ENCODE results near the gene RPS6KA4.
A peak's percentile ranks its signal among the peaks of the same experiment; 100 is the strongest.
"Not testable (repeated sequence)": the region's sequence is repeated elsewhere in the genome, so short reads cannot be mapped to it uniquely, and the experiment has no call there.

Gene RPS6KA4

DNA sequence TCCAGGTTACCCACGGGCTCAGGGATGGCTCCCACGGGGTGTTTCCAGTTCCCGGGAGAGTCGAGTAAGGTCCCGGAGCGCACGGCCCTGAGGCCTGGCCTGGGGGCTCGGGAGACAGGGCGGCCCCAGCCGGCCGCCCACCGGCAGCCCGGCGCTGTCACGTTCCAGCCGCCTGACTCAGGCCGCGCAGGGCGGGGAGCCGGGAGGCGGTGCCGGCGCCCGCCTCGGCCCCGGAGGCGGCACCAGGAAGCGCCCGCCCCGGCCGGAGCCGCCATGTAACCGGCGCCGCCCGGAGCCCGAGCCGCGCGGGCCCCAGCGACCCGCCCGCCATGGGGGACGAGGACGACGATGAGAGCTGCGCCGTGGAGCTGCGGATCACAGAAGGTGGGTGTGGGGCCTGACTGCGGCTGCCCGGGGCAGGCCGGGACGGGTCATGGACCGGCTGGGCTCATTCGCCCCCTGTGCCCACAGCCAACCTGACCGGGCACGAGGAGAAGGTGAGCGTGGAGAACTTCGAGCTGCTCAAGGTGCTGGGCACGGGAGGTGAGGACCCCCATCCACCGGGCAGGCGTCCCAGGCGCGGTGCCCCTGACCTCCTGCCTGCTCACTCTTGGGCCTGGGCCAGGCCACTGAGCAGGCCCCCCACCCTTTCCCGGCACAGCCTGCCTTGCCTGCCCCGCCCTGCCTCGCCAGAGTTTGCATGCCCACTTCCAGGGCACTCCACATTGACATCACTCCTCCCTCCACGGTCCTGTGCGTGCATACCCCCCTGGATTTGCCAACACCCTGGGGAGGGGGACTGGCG, at the start of gene RPS6KA4:
Gene RPS6KA4, plus strand, starts transcription at position 256 of the 805 bp plus-strand sequence. Its CDS starts 74 bp downstream, at position 330.
- no peak for DNase-seq

GRCh38 chr11:64312947-64313346, 46.0 kb upstream of the RPS6KA4 start:
- no peak for DNase-seq

- DNase-seq = no peak
These were observed 45.3 kb upstream of the RPS6KA4 start for GRCh38 chr11:64313491-64314145.

GRCh38 chr11:64314146-64314804, 44.7 kb upstream of the RPS6KA4 start:
- no peak for DNase-seq

- no peak for DNase-seq
These were observed 44.0 kb upstream of the RPS6KA4 start for GRCh38 chr11:64314805-64315561.

DNA sequence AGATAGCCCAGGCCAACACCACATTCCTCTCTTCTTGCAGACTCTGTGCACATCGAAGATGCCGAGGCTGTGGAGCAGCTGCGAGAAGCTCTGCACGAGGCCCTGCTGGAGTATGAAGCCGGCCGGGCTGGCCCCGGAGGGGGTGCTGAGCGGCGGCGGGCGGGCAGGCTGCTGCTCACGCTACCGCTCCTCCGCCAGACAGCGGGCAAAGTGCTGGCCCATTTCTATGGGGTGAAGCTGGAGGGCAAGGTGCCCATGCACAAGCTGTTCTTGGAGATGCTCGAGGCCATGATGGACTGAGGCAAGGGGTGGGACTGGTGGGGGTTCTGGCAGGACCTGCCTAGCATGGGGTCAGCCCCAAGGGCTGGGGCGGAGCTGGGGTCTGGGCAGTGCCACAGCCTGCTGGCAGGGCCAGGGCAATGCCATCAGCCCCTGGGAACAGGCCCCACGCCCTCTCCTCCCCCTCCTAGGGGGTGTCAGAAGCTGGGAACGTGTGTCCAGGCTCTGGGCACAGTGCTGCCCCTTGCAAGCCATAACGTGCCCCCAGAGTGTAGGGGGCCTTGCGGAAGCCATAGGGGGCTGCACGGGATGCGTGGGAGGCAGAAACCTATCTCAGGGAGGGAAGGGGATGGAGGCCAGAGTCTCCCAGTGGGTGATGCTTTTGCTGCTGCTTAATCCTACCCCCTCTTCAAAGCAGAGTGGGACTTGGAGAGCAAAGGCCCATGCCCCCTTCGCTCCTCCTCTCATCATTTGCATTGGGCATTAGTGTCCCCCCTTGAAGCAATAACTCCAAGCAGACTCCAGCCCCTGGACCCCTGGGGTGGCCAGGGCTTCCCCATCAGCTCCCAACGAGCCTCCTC, 43.1 kb upstream of the RPS6KA4 start:
- DNase-seq = not testable (repeated sequence)

GRCh38 chr11:64316672-64317324, 42.2 kb upstream of the RPS6KA4 start:
- DNase-seq = no peak

DNA sequence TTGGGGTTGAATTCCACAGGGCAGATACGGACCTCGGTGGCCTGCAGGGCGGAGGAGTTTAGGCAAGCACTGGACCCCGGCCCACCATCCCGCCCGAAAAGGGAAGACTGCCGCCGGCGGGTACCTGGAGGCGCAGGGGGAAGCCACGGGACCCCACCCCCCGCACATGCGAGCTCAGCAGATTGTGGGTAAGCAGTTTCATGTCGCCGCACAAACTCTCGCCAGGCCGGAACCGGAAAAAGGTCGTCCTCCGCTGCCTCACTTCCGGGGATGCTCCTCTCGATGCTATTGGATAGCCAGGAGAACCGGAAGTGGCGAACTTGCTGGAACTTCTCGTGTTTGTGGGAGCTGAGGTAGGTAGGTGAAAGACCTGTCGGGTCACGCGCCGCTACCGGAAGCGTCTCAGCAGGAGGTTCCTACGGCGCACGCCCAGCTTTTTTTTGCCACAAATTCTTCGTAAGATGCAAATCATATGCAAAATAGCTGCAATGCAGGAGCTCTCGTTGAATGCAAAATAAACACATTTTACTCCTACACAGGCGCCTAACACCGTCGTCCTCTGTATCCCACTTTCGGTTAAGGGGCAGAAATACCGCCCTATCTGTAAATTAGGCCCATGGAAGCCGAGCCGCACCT, 41.5 kb upstream of the RPS6KA4 start, which contains the start of gene TRMT112:
Gene TRMT112, minus strand, starts transcription at position 235 of the 636 bp plus-strand sequence. Its CDS starts 33 bp downstream, at position 202.
- DNase-seq = peak; percentile 97

DNA sequence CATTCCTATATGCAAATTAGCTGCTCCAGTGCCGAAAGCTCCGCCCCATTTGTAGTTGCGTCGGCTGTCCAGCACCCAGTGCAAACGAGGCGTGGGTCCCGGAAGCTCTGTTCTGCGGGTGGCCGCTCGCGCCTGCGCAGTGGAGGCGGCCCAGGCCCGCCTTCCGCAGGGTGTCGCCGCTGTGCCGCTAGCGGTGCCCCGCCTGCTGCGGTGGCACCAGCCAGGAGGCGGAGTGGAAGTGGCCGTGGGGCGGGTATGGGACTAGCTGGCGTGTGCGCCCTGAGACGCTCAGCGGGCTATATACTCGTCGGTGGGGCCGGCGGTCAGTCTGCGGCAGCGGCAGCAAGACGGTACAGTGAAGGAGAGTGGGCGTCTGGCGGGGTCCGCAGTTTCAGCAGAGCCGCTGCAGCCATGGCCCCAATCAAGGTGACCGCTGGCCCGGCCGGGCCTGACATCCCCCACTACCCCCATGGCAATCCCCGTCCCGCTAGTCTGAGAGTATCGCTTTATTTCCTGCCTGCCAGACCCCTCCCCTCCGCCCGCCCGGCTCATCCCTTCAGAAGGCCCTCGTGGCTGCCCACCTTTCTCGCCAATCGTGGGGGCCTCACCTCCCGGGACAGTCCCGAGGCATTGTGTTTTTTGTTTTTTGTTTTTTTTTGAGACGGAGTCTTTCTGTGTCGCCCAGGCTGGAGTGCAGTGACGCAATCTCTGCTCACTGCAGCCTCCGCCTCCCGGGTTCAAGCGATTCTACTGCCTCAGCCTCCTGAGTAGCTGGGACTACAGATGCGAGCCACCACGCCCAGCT, 40.8 kb upstream of the RPS6KA4 start, which contains the start of gene PRDX5:
Gene PRDX5, plus strand, starts transcription at position 161 of the 805 bp plus-strand sequence. Its CDS starts 95 bp downstream, at position 256.
- DNase-seq = peak; percentile 96

GRCh38 chr11:64318766-64319761, 39.9 kb upstream of the RPS6KA4 start:
- DNase-seq = no peak

DNA sequence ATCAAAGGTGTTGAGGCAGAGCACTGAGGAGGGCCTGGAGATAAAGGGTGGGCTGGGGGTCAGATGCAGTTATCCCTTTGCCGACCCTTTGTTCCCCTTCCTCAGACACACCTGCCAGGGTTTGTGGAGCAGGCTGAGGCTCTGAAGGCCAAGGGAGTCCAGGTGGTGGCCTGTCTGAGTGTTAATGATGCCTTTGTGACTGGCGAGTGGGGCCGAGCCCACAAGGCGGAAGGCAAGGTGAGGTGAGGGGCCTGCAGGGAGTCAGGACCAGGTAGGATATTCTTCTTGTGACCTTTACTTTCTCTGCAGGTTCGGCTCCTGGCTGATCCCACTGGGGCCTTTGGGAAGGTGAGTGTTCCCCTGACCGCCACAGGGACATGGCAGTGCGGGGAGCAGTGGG, 38.4 kb upstream of the RPS6KA4 start:
- no peak for DNase-seq

DNA sequence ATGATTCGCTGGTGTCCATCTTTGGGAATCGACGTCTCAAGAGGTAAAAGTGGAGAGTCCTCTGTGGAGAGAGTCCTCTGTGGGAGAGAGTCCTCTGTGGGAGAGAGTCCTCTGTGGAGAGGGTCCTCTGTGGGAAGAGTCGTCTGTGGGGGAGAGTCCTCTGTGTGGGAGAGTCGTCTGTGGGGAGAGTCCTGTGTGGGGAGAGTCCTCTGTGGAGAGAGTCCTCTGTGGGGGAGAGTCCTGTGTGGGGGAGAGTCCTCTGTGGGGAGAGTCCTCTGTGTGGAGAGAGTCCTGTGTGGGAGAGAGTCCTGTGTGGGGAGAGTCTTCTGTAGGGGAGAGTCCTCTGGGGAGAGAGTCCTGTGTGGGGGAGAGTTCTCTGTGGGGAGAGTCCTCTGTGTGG, 37.9 kb upstream of the RPS6KA4 start:
- DNase-seq = no peak

GRCh38 chr11:64321533-64321932, 37.4 kb upstream of the RPS6KA4 start:
- DNase-seq = no peak

DNA sequence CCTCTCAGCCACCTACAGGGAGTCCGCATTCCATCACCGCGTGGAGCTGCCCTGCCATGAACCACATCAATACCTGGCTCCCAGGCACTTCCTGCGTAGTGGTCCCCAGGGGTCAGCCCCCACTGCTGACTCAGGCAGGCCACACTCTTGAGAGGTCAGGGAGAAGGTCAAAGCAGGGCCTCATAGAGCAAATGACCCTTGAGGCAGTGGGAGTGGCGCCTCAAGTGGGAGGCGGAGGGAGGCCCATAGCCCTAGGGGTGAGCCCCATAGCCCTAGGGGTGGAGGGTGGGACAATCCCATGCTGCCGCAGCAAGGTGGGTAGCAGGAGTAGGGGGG, 36.1 kb upstream of the RPS6KA4 start:
- DNase-seq = no peak

DNA sequence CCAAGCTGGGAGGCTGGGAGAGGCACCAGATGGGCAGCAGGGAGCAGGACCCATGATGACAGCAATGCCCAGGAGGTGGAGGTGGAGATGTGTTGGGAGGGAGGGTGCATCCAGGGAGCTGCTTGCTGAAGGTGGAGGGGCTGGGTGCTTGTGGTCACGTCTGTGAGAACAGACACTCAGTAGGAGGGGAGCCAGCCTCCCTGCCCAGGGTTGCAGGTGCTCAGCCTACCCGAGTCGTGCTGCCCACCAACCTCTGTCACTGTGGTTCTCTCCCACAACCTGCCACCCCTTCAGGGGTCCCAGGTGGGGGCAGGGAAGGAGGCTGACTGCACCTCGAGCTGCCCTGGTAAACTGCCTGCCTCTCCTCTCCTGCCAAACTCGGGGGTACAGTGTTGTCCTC, 35.6 kb upstream of the RPS6KA4 start:
- no peak for DNase-seq

DNA sequence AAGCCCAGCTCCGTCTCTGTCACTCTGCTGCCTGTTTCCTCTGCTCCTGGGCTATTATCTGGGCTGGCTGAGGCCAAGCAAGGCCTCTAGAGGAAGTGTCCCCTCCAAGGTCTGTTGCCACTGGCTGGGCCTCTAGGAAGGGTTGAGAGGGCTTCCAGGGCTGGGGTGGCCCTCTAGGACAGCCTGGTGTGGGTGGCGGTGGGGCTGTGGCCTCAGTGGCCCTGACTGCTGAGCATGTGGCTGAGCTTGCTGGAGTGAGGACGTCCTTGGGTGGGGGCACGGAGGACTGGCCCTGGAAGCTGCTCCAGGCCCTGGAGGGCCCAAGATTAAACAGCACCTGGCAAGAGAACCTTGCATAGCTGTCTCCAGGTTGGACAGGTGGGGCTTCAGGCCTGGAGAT, 35.0 kb upstream of the RPS6KA4 start:
- not testable (repeated sequence) for DNase-seq

DNA sequence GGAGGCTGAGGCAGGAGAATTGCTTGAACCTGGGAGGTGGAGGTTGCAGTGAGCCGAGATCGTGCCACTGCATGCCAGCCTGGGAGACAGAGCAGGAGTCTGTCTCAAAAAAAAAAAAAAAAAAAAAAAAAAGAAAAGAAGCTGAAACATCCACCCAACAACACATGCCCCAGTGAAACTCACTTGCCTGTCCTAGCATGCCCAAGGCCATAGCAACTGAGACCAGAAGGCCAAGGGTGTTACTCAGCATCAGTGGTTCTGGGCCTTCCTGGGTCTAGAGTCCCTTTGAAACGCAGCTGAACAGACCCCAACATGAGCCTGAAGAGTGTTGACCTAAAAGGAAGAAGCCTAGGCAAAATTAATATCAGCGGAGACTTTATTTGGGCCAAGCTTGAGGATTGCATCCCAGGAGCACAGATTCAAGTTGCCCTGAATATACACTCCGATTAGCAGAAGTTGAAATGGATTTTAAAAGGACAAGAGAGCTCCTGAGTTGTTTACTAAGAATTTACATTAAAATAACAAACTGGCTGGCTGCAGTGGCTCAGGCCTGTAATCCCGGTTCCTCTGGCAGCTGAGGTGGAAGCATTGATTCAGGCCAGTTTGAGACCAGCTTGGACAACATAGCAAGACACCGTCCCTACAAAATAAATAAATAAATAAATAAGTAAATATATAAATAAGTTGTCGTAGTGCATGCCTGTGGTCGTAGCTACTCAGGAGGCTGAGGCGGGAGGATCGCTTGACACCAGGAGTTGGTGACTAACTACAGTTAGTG, 34.1 kb upstream of the RPS6KA4 start:
- no peak for DNase-seq

GRCh38 chr11:64327375-64327774, 31.6 kb upstream of the RPS6KA4 start:
- DNase-seq = no peak

Data from NCI-H446 treated with DMSO at 0.1 percent for 48 hours (cell line).